Iris pigment epithelial cell (primary cell): ENCODE data around the gene LRRC59.
A peak's percentile ranks its signal among the peaks of the same experiment; 100 is the strongest.
"Not testable (repeated sequence)": the region's sequence is repeated elsewhere in the genome, so short reads cannot be mapped to it uniquely, and the experiment has no call there.

ENCODE experiments used
- DNase-seq: peaks from one replicate; pipeline ENCODE4 v3.0.0-alpha.2; 2011; ENCODE audit warnings: low read depth

LRRC59 gene

GRCh38 chr17:50397111-50397918 lies at the start of gene LRRC59:
LRRC59 (minus strand) TSS chr17:50397523; CDS start chr17:50397317, 206 bp downstream.
- DNase-seq = peak; percentile 74

GRCh38 chr17:50445730-50446325 lies 48.5 kb upstream of the LRRC59 start:
- no peak for DNase-seq

- DNase-seq = no peak
These were observed 47.8 kb upstream of the LRRC59 start for GRCh38 chr17:50444841-50445715.

GRCh38 chr17:50443505-50443974 lies 46.2 kb upstream of the LRRC59 start:
- peak; percentile 59 for DNase-seq

GRCh38 chr17:50440838-50441829 lies 43.8 kb upstream of the LRRC59 start:
- DNase-seq = no peak

- no peak for DNase-seq
These were observed 43.0 kb upstream of the LRRC59 start for GRCh38 chr17:50440172-50440837.

- DNase-seq = no peak
These were observed 41.7 kb upstream of the LRRC59 start for GRCh38 chr17:50439008-50439407.

GRCh38 chr17:50437409-50437808 lies 40.1 kb upstream of the LRRC59 start:
- no peak for DNase-seq

- no peak for DNase-seq
These were observed 34.9 kb upstream of the LRRC59 start for GRCh38 chr17:50432125-50432762.

GRCh38 chr17:50430821-50431618 lies 33.7 kb upstream of the LRRC59 start:
- DNase-seq = no peak

GRCh38 chr17:50429793-50430192 lies 32.5 kb upstream of the LRRC59 start:
- DNase-seq = no peak

- no peak for DNase-seq
These were observed 31.6 kb upstream of the LRRC59 start for GRCh38 chr17:50428831-50429424.

GRCh38 chr17:50428126-50428525 lies 30.8 kb upstream of the LRRC59 start:
- DNase-seq = not testable (repeated sequence)

GRCh38 chr17:50426814-50427787 lies 29.8 kb upstream of the LRRC59 start:
- peak; percentile 39 for DNase-seq

GRCh38 chr17:50426472-50426782 lies 29.1 kb upstream of the LRRC59 start:
- DNase-seq = no peak

- DNase-seq = peak; percentile 55
These were observed 28.6 kb upstream of the LRRC59 start, which contains the start of gene ACSF2 for GRCh38 chr17:50425682-50426471. ACSF2 (plus strand) TSS chr17:50426218; CDS start chr17:50426262, 44 bp downstream.
